Measurements from ENCODE around the gene CDH11. TPM values are rescaled to one million over a fixed set of nuclear protein-coding genes. Genes with fewer than 3 reads are reported as not detected.

Gene CDH11
- total RNA-seq, 3 donors from 2014 or later: 6.4 to 24.7 (median 12.6) TPM

GRCh38 chr16:65079549-65079948 lies 42.3 kb downstream of the CDH11 start:
- intact Hi-C loops (cut with DNase I, micrococcal nuclease): no loop called here
- Histone ChIP-seq H3K4me1 (ENCODE audit: low read depth) (no peaks in the 10 kb centered on the region), H3K9me3 (no peaks in the 10 kb centered on the region), H3K4me3 (no peak overlapping the region), H3K36me3 (ENCODE audit: low read depth) (no peaks in the 10 kb centered on the region)
- DNase-seq (no peak), ATAC-seq (no peak)
- no peak for TF ChIP-seq CTCF (IDR thresholded peaks at IDR 0.05)

- no peak for TF ChIP-seq CTCF (IDR thresholded peaks at IDR 0.05)
- ATAC-seq (no peak), DNase-seq (no peak)
- Histone ChIP-seq H3K9me3 (no peaks in the 10 kb centered on the region), H3K4me3 (no peak overlapping the region), H3K4me1 (ENCODE audit: low read depth) (no peaks in the 10 kb centered on the region), H3K36me3 (ENCODE audit: low read depth) (no peaks in the 10 kb centered on the region)
- intact Hi-C loops (cut with DNase I, micrococcal nuclease): no loop called here
These were observed 44.7 kb downstream of the CDH11 start for GRCh38 chr16:65077181-65077580.

GRCh38 chr16:65075877-65076276 lies 46.0 kb downstream of the CDH11 start:
- Histone ChIP-seq H3K36me3 (ENCODE audit: low read depth) (no peaks in the 10 kb centered on the region), H3K4me3 (no peak overlapping the region), H3K9me3 (no peaks in the 10 kb centered on the region), H3K4me1 (ENCODE audit: low read depth) (no peaks in the 10 kb centered on the region)
- ATAC-seq: no peak
- intact Hi-C loops (cut with DNase I, micrococcal nuclease): no loop called here
- DNase-seq: no peak
- no peak for TF ChIP-seq CTCF (IDR thresholded peaks at IDR 0.05)

GRCh38 chr16:65071433-65072311 lies 50.2 kb downstream of the CDH11 start:
- H3K36me3 ChIP-seq (ENCODE audit: low read depth): no peaks in the 10 kb centered on the region
- H3K4me3 ChIP-seq: no peak overlapping the region
- intact Hi-C loops (cut with DNase I, micrococcal nuclease): no loop called here
- H3K4me1 ChIP-seq (ENCODE audit: low read depth): no peaks in the 10 kb centered on the region
- DNase-seq (no peak), ATAC-seq (peak; percentile 25)
- no peaks in the 10 kb centered on the region for H3K9me3 ChIP-seq
- no peak for TF ChIP-seq CTCF (IDR thresholded peaks at IDR 0.05)

- H3K4me1 ChIP-seq (ENCODE audit: low read depth): no peaks in the 10 kb centered on the region
- H3K9me3 ChIP-seq: no peaks in the 10 kb centered on the region
- TF ChIP-seq CTCF (IDR thresholded peaks at IDR 0.05): no peak
- ATAC-seq (peak; percentile 89), DNase-seq (peak in 2 of 3 donors; percentile 30 to 35)
- no peak overlapping the region for H3K4me3 ChIP-seq
- intact Hi-C loops (cut with DNase I, micrococcal nuclease): no loop called here
- H3K36me3 ChIP-seq (ENCODE audit: low read depth): no peaks in the 10 kb centered on the region
These were observed 50.9 kb downstream of the CDH11 start for GRCh38 chr16:65070831-65071432.

All from mucosa of descending colon (tissue), 3 donors.